Subcutaneous abdominal adipose tissue (tissue), 5 donors: ENCODE results near the gene AGO1.
"Not testable (repeated sequence)": the region's sequence is repeated elsewhere in the genome, so short reads cannot be mapped to it uniquely, and the experiment has no call there.

Source experiments
- H3K27ac ChIP-seq: one replicate; pipeline ENCODE4 v1.7.0; 2013; ENCODE audit warnings: low read depth, mild to moderate bottlenecking, inconsistent platforms, low read length, moderate library complexity
- H3K27me3 ChIP-seq, 5 donors: one replicate each; pipeline ENCODE4 v1.7.0; 2013; ENCODE audit warnings: low read length in 5 of 5, inconsistent platforms in 1 of 5; ENCODE audit not compliant: control insufficient read depth in 5 of 5, insufficient read depth in 4 of 5
- H3K36me3 ChIP-seq, 5 donors: one replicate each; pipeline ENCODE4 v1.7.0; 2013; ENCODE audit warnings: low read length in 5 of 5; ENCODE audit not compliant: control insufficient read depth in 5 of 5, insufficient read depth in 5 of 5
- H3K4me1 ChIP-seq, 5 donors: one replicate each; pipeline ENCODE4 v1.7.0; 2013; ENCODE audit warnings: low read length in 5 of 5, mild to moderate bottlenecking in 3 of 5, moderate library complexity in 1 of 5; ENCODE audit not compliant: control insufficient read depth in 5 of 5, insufficient read depth in 5 of 5
- H3K4me3 ChIP-seq, 5 donors: one replicate each; pipeline ENCODE4 v1.7.0; 2013; ENCODE audit warnings: low read length in 5 of 5, low read depth in 1 of 5
- H3K9ac ChIP-seq, 5 donors: one replicate each; pipeline ENCODE4 v1.7.0; 2013; ENCODE audit warnings: low read length in 5 of 5, mild to moderate bottlenecking in 4 of 5, moderate library complexity in 3 of 5
- H3K9me3 ChIP-seq, 5 donors: one replicate each; pipeline ENCODE4 v1.7.0; 2013; ENCODE audit warnings: low read length in 5 of 5; ENCODE audit not compliant: control insufficient read depth in 5 of 5
- donor health status: healthy.
- donor health status: healthy.
- donor health status: healthy.
- donor health status: healthy.
- donor health status: healthy.

The AGO1 gene

GRCh38 chr1:35866991-35867390 lies 16.0 kb upstream of the AGO1 start:
- Histone ChIP-seq H3K4me3 (no peak overlapping the region), H3K36me3 (no peaks in the 10 kb centered on the region), H3K4me1 (peaks cover 0 to 7% (median 0%) of the 10 kb centered on the region in 5 donors), H3K27ac (no peak overlapping the region), H3K27me3 (no peaks in the 10 kb centered on the region), H3K9ac (no peak overlapping the region), H3K9me3 (no peaks in the 10 kb centered on the region)

GRCh38 chr1:35869245-35869950 lies 13.6 kb upstream of the AGO1 start:
- not testable (repeated sequence) for H3K9me3 ChIP-seq, H3K4me1 ChIP-seq, H3K27me3 ChIP-seq, H3K36me3 ChIP-seq, H3K9ac ChIP-seq, H3K27ac ChIP-seq, H3K4me3 ChIP-seq

GRCh38 chr1:35870651-35871309 lies 12.2 kb upstream of the AGO1 start:
- Histone ChIP-seq H3K9ac (no peak overlapping the region), H3K4me1 (no peaks in the 10 kb centered on the region), H3K36me3 (no peaks in the 10 kb centered on the region), H3K4me3 (no peak overlapping the region), H3K27ac (no peak overlapping the region), H3K9me3 (no peaks in the 10 kb centered on the region), H3K27me3 (no peaks in the 10 kb centered on the region)

GRCh38 chr1:35873243-35873750 lies 9.7 kb upstream of the AGO1 start:
- H3K27ac ChIP-seq: no peak overlapping the region
- H3K4me1 ChIP-seq: no peaks in the 10 kb centered on the region
- no peak overlapping the region for H3K9ac ChIP-seq
- no peak overlapping the region for H3K4me3 ChIP-seq
- H3K27me3 ChIP-seq: no peaks in the 10 kb centered on the region
- H3K9me3 ChIP-seq: no peaks in the 10 kb centered on the region
- no peaks in the 10 kb centered on the region for H3K36me3 ChIP-seq

GRCh38 chr1:35874115-35874514 lies 8.9 kb upstream of the AGO1 start:
- not testable (repeated sequence) for H3K9ac ChIP-seq, H3K27me3 ChIP-seq, H3K9me3 ChIP-seq, H3K27ac ChIP-seq, H3K4me3 ChIP-seq, H3K4me1 ChIP-seq, H3K36me3 ChIP-seq

GRCh38 chr1:35876988-35877387 lies 6.0 kb upstream of the AGO1 start:
- Histone ChIP-seq H3K9ac (no peak overlapping the region), H3K4me3 (no peak overlapping the region), H3K27me3 (no peaks in the 10 kb centered on the region), H3K4me1 (no peaks in the 10 kb centered on the region), H3K36me3 (no peaks in the 10 kb centered on the region), H3K9me3 (no peaks in the 10 kb centered on the region), H3K27ac (no peak overlapping the region)

- H3K36me3 ChIP-seq: no peaks in the 10 kb centered on the region
- H3K27me3 ChIP-seq: no peaks in the 10 kb centered on the region
- no peak overlapping the region for H3K27ac ChIP-seq
These were observed 1.1 kb upstream of the AGO1 start for GRCh38 chr1:35881850-35882273.

GRCh38 chr1:35882586-35882944 lies 444 bp upstream of the AGO1 start:
- H3K9ac ChIP-seq: no peak overlapping the region
- H3K4me1 ChIP-seq: peaks cover 2 to 33% (median 24%) of the 10 kb centered on the region in 5 donors
- H3K27me3 ChIP-seq: no peaks in the 10 kb centered on the region
- peak overlapping the region in 4 of 5 donors; percentile 25 to 99 (median 68) for H3K4me3 ChIP-seq
- no peaks in the 10 kb centered on the region for H3K9me3 ChIP-seq
- no peaks in the 10 kb centered on the region for H3K36me3 ChIP-seq
- H3K27ac ChIP-seq: no peak overlapping the region

More at GRCh38 chr1:35881850-35882273, 1.1 kb upstream of the AGO1 start:
- Histone ChIP-seq H3K4me3 (no peak overlapping the region), H3K9me3 (no peaks in the 10 kb centered on the region), H3K9ac (no peak overlapping the region), H3K4me1 (peaks cover 2 to 27% (median 21%) of the 10 kb centered on the region in 5 donors)

- H3K9ac ChIP-seq: peak overlapping the region; percentile 66 to 97 (median 90)
- H3K36me3 ChIP-seq: peaks cover 0 to 4% (median 4%) of the 10 kb centered on the region in 5 donors
- H3K9me3 ChIP-seq: no peaks in the 10 kb centered on the region
- H3K27ac ChIP-seq: peak overlapping the region; percentile 61
- no peaks in the 10 kb centered on the region for H3K27me3 ChIP-seq
- peaks cover 2 to 33% (median 24%) of the 10 kb centered on the region in 5 donors for H3K4me1 ChIP-seq
- H3K4me3 ChIP-seq: peak overlapping the region; percentile 92 to 100 (median 99)
These were observed 659 bp downstream of the AGO1 start for GRCh38 chr1:35883635-35884101.

GRCh38 chr1:35884934-35885333 lies 1.9 kb downstream of the AGO1 start:
- Histone ChIP-seq H3K27ac (no peak overlapping the region), H3K36me3 (peaks cover 0 to 11% (median 6%) of the 10 kb centered on the region in 5 donors), H3K9ac (no peak overlapping the region), H3K4me3 (no peak overlapping the region), H3K9me3 (no peaks in the 10 kb centered on the region), H3K4me1 (peaks cover 2 to 33% (median 24%) of the 10 kb centered on the region in 5 donors), H3K27me3 (no peaks in the 10 kb centered on the region)
